Measurements from ENCODE around the gene SLC2A4RG. TPM values are rescaled to one million over a fixed set of nuclear protein-coding genes. Genes with fewer than 3 reads are reported as not detected.

Gene SLC2A4RG
- total and polyA plus RNA-seq, 2 of the 13 experiments (the other 11 are each of a cell fraction or from before 2014, with no cell fraction given): 91.4 to 95.9 TPM

- no peak; the same call in 1 of the 2 replicates for TF ChIP-seq NAIF1 (CRISPR knock-in tag; IDR thresholded peaks at IDR 0.05; ENCODE audit: borderline replicate concordance)
- TF ChIP-seq, protein P1, sequence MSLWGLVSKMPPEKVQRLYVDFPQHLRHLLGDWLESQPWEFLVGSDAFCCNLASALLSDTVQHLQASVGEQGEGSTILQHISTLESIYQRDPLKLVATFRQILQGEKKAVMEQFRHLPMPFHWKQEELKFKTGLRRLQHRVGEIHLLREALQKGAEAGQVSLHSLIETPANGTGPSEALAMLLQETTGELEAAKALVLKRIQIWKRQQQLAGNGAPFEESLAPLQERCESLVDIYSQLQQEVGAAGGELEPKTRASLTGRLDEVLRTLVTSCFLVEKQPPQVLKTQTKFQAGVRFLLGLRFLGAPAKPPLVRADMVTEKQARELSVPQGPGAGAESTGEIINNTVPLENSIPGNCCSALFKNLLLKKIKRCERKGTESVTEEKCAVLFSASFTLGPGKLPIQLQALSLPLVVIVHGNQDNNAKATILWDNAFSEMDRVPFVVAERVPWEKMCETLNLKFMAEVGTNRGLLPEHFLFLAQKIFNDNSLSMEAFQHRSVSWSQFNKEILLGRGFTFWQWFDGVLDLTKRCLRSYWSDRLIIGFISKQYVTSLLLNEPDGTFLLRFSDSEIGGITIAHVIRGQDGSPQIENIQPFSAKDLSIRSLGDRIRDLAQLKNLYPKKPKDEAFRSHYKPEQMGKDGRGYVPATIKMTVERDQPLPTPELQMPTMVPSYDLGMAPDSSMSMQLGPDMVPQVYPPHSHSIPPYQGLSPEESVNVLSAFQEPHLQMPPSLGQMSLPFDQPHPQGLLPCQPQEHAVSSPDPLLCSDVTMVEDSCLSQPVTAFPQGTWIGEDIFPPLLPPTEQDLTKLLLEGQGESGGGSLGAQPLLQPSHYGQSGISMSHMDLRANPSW (CRISPR knock-in tag; IDR thresholded peaks at IDR 0.05; ENCODE audit: borderline replicate concordance): no peak; the same call in 1 of the 2 replicates
- peak; percentile 98 for TF ChIP-seq AGO2 (optimal IDR thresholded peaks at IDR 0.05; ENCODE audit: low read depth, low read length)
- 0 out of 2 replicates have a peak, but pooled peaks have one; percentile 79 for TF ChIP-seq MLLT10 (CRISPR knock-in tag; IDR thresholded peaks at IDR 0.05)
- TF ChIP-seq PHF5A (CRISPR knock-in tag; IDR thresholded peaks at IDR 0.05; ENCODE audit: low read depth, unreplicated experiment): no peak
- TF ChIP-seq SYNCRIP (IDR thresholded peaks at IDR 0.05; ENCODE audit: insufficient read depth, low read depth, low read length): no peak
- peak; percentile 31; the same call in 1 of the 2 replicates for TF ChIP-seq ZNF644 (CRISPR knock-in tag; IDR thresholded peaks at IDR 0.05; ENCODE audit: low read depth)
- TF ChIP-seq ZSCAN20 (CRISPR knock-in tag; IDR thresholded peaks at IDR 0.05; ENCODE audit: borderline replicate concordance): peak; percentile 99
- no peak for TF ChIP-seq SUZ12 (IDR thresholded peaks at IDR 0.05; ENCODE audit: low read depth, low read length)
- no peak for TF ChIP-seq SMARCC2 (IDR thresholded peaks at IDR 0.05)
- no peak for TF ChIP-seq ZFP62 (CRISPR knock-in tag; IDR thresholded peaks at IDR 0.05)
- no peak for TF ChIP-seq SOX6 (IDR thresholded peaks at IDR 0.05)
- peak; percentile 83 for TF ChIP-seq SOX6 (CRISPR knock-in tag; IDR thresholded peaks at IDR 0.05)
- peak; percentile 72 for TF ChIP-seq ONECUT2 (CRISPR knock-in tag; IDR thresholded peaks at IDR 0.05)
- peak; percentile 89; the same call in 1 of the 2 replicates for TF ChIP-seq ZNF232 (CRISPR knock-in tag; IDR thresholded peaks at IDR 0.05; ENCODE audit: borderline replicate concordance)
- TF ChIP-seq, protein P2, sequence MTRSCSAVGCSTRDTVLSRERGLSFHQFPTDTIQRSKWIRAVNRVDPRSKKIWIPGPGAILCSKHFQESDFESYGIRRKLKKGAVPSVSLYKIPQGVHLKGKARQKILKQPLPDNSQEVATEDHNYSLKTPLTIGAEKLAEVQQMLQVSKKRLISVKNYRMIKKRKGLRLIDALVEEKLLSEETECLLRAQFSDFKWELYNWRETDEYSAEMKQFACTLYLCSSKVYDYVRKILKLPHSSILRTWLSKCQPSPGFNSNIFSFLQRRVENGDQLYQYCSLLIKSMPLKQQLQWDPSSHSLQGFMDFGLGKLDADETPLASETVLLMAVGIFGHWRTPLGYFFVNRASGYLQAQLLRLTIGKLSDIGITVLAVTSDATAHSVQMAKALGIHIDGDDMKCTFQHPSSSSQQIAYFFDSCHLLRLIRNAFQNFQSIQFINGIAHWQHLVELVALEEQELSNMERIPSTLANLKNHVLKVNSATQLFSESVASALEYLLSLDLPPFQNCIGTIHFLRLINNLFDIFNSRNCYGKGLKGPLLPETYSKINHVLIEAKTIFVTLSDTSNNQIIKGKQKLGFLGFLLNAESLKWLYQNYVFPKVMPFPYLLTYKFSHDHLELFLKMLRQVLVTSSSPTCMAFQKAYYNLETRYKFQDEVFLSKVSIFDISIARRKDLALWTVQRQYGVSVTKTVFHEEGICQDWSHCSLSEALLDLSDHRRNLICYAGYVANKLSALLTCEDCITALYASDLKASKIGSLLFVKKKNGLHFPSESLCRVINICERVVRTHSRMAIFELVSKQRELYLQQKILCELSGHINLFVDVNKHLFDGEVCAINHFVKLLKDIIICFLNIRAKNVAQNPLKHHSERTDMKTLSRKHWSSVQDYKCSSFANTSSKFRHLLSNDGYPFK (CRISPR knock-in tag; IDR thresholded peaks at IDR 0.05; ENCODE audit: borderline replicate concordance): no peak
- peak; percentile 52; the same call in 1 of the 2 replicates for TF ChIP-seq CREM (IDR thresholded peaks at IDR 0.05)
- no peak for TF ChIP-seq CREM (CRISPR knock-in tag; IDR thresholded peaks at IDR 0.05)
- TF ChIP-seq RFX1 (IDR thresholded peaks at IDR 0.05): no peak
- TF ChIP-seq PTBP1 (IDR thresholded peaks at IDR 0.05; ENCODE audit: low read depth, low read length, poor library complexity, severe bottlenecking): no peak
- 0 out of 2 replicates have a peak, but pooled peaks have one; percentile 43 for TF ChIP-seq NCOA1 (CRISPR knock-in tag; IDR thresholded peaks at IDR 0.05)
- TF ChIP-seq CENPT (CRISPR knock-in tag; IDR thresholded peaks at IDR 0.05; ENCODE audit: low read depth): no peak
- TF ChIP-seq HNRNPK (IDR thresholded peaks at IDR 0.05; ENCODE audit: low read depth, low read length, poor library complexity, severe bottlenecking): peak; percentile 89
- 0 out of 2 replicates have a peak, but pooled peaks have one; percentile 9 for TF ChIP-seq CREBL2 (CRISPR knock-in tag; IDR thresholded peaks at IDR 0.05; ENCODE audit: borderline replicate concordance)
These were observed at the start of gene SLC2A4RG (continued) for GRCh38 chr20:63739130-63740069.

All from HepG2 (cell line).